Measurements from ENCODE around the gene NSG1. TPM values are rescaled to one million over a fixed set of nuclear protein-coding genes. Genes with fewer than 3 reads are reported as not detected.

The NSG1 gene
- total RNA-seq (1 to 10 TPM in 1 of 2 donors, under 1 TPM in 1; 0.86 to 5.5 TPM), polyA plus RNA-seq (ENCODE audit: insufficient read length in 6 of 6) (10 to 100 TPM; 58.2 to 74.5 (median 69.6) TPM)
- long read RNA-seq, donor 1, transcript NSG1-201 (6 exons, 2,650 nt) = major isoform, 10 of 108 reads
- long read RNA-seq, donor 1, transcript NSG1-203 (5 exons, 2,254 nt) = minor isoform, 9 of 108 reads
- long read RNA-seq, donor 1, partial matches to known transcripts = 88 of 108 reads
- long read RNA-seq, donor 1, other reads (novel, unspliced or antisense) = 0 of 108 reads
- long read RNA-seq, donor 2, transcript NSG1-201 (6 exons, 2,650 nt) = major isoform, 13 of 45 reads
- long read RNA-seq, donor 2, partial matches to known transcripts = 29 of 45 reads
- long read RNA-seq, donor 2, other reads (novel, unspliced or antisense) = 0 of 45 reads
- long read RNA-seq, donor 3, transcript NSG1-201 (6 exons, 2,650 nt) = major isoform, 8 of 30 reads
- long read RNA-seq, donor 3, partial matches to known transcripts = 18 of 30 reads
- long read RNA-seq, donor 3, other reads (novel, unspliced or antisense) = 0 of 30 reads
- long read RNA-seq, donor 4, partial matches to known transcripts = 5 of 6 reads
- long read RNA-seq, donor 4, other reads (novel, unspliced or antisense) = 0 of 6 reads
- long read RNA-seq, donor 5, transcript NSG1-201 (6 exons, 2,650 nt) = major isoform, 10 of 27 reads
- long read RNA-seq, donor 5, partial matches to known transcripts = 15 of 27 reads
- long read RNA-seq, donor 5, other reads (novel, unspliced or antisense) = 0 of 27 reads
- long read RNA-seq, donor 6, transcript NSG1-203 (5 exons, 2,254 nt) = minor isoform, 6 of 32 reads
- long read RNA-seq, donor 6, transcript NSG1-201 (6 exons, 2,650 nt) = major isoform, 11 of 32 reads
- long read RNA-seq, donor 6, partial matches to known transcripts = 15 of 32 reads
- long read RNA-seq, donor 6, other reads (novel, unspliced or antisense) = 0 of 32 reads
- long read RNA-seq, donor 7, transcript NSG1-201 (6 exons, 2,650 nt) = major isoform, 7 of 37 reads
- long read RNA-seq, donor 7, partial matches to known transcripts = 29 of 37 reads
- long read RNA-seq, donor 7, other reads (novel, unspliced or antisense) = 0 of 37 reads
- long read RNA-seq, donor 8, transcript NSG1-201 (6 exons, 2,650 nt) = major isoform, 8 of 20 reads
- long read RNA-seq, donor 8, partial matches to known transcripts = 10 of 20 reads
- long read RNA-seq, donor 8, other reads (novel, unspliced or antisense) = 0 of 20 reads
- long read RNA-seq, donor 9 = 0 reads
- long read RNA-seq, donor 10, partial matches to known transcripts = 3 of 3 reads
- long read RNA-seq, donor 10, other reads (novel, unspliced or antisense) = 0 of 3 reads
- long read RNA-seq, donor 11, transcript NSG1-201 (6 exons, 2,650 nt) = minor isoform, 22 of 160 reads
- long read RNA-seq, donor 11, transcript NSG1-203 (5 exons, 2,254 nt) = major isoform, 25 of 160 reads
- long read RNA-seq, donor 11, partial matches to known transcripts = 110 of 160 reads
- long read RNA-seq, donor 11, other reads (novel, unspliced or antisense) = 0 of 160 reads
- long read RNA-seq, donor 12, transcript NSG1-201 (6 exons, 2,650 nt) = major isoform, 5 of 19 reads
- long read RNA-seq, donor 12, partial matches to known transcripts = 10 of 19 reads
- long read RNA-seq, donor 12, other reads (novel, unspliced or antisense) = 0 of 19 reads

- no peak for TF ChIP-seq CTCF (IDR thresholded peaks at IDR 0.05)
- H3K36me3 ChIP-seq = no peaks in the 10 kb centered on the region
- H3K9me3 ChIP-seq = no peaks in the 10 kb centered on the region
- peak in 2 of 4 donors; percentile 23 to 48 for DNase-seq
- intact Hi-C loops (cut with DNase I) = no loop called here
- peak; percentile 55 for ATAC-seq
- H3K27me3 ChIP-seq = peaks cover 45 to 94% of the 10 kb centered on the region in 2 donors
- peak within 1 kb of the TSS; percentile 22 to 29 for H3K4me3 ChIP-seq
- no peak within 1 kb of the TSS for H3K27ac ChIP-seq
- peaks cover 12 to 27% of the 10 kb centered on the region in 2 donors for H3K4me1 ChIP-seq
Observed at GRCh38 chr4:4386736-4387392, at the start of gene NSG1. Gene NSG1 (plus strand): TSS chr4:4387102. CDS start chr4:4387630, 528 bp downstream.

GRCh38 chr4:4338210-4339001 lies 48.5 kb upstream of the NSG1 start:
- TF ChIP-seq CTCF (IDR thresholded peaks at IDR 0.05) = no peak
- Histone ChIP-seq H3K4me3 (no peak overlapping the region), H3K36me3 (no peaks in the 10 kb centered on the region), H3K27ac (no peak overlapping the region), H3K27me3 (peaks cover 0 to 7% of the 10 kb centered on the region in 2 donors), H3K4me1 (no peaks in the 10 kb centered on the region), H3K9me3 (no peaks in the 10 kb centered on the region)
- intact Hi-C loops (cut with DNase I) = no loop called here
- peak in 1 of 4 donors; percentile 38 for DNase-seq
- peak; percentile 60 for ATAC-seq

GRCh38 chr4:4339504-4340085 lies 47.3 kb upstream of the NSG1 start:
- ATAC-seq (peak; percentile 82), DNase-seq (peak in 2 of 4 donors; percentile 50 to 62)
- no peak for TF ChIP-seq CTCF (IDR thresholded peaks at IDR 0.05)
- Histone ChIP-seq H3K4me3 (no peak overlapping the region), H3K27ac (no peak overlapping the region), H3K27me3 (peaks cover 0 to 7% of the 10 kb centered on the region in 2 donors), H3K9me3 (no peaks in the 10 kb centered on the region), H3K36me3 (no peaks in the 10 kb centered on the region), H3K4me1 (no peaks in the 10 kb centered on the region)
- intact Hi-C loops (cut with DNase I) = no loop called here
